Stimulated activated naive CD8-positive, alpha-beta T cell treated with anti-CD3 and anti-CD28 coated beads, Interleukin-15, Interleukin-2, amounts not matched to agents 100 ng/mL and 50 ng/mL, for 24 hours (primary cell): ENCODE measurements around the gene SHROOM1.

Experiments
- H3K27ac Mint-ChIP-seq: one replicate; pipeline ENCODE4 v1.8.0; 2021; ENCODE audit warnings: mild to moderate bottlenecking, mixed read lengths
- H3K27me3 Mint-ChIP-seq: one replicate; pipeline ENCODE4 v1.8.0; 2021; ENCODE audit warnings: mixed read lengths
- H3K36me3 Mint-ChIP-seq: one replicate; pipeline ENCODE4 v1.8.0; 2021; ENCODE audit warnings: low read depth, mixed read lengths
- H3K4me1 Mint-ChIP-seq: one replicate; pipeline ENCODE4 v1.8.0; 2021; ENCODE audit warnings: low read depth, mixed read lengths
- H3K4me3 Mint-ChIP-seq: one replicate; pipeline ENCODE4 v1.8.0; 2021; ENCODE audit warnings: mild to moderate bottlenecking, mixed read lengths
- H3K9me3 Mint-ChIP-seq: one replicate; pipeline ENCODE4 v1.8.0; 2021; ENCODE audit warnings: mixed read lengths

Gene SHROOM1

GRCh38 chr5:132788990-132789886 lies 41.2 kb downstream of the SHROOM1 start:
- Mint-ChIP-seq H3K27ac (no peak overlapping the region), H3K4me3 (no peak overlapping the region), H3K27me3 (peaks cover 45% of the 10 kb centered on the region), H3K36me3 (no peaks in the 10 kb centered on the region), H3K4me1 (no peaks in the 10 kb centered on the region), H3K9me3 (no peaks in the 10 kb centered on the region)

- peaks cover 41% of the 10 kb centered on the region for H3K27me3 Mint-ChIP-seq
- H3K4me3 Mint-ChIP-seq = no peak overlapping the region
- no peaks in the 10 kb centered on the region for H3K36me3 Mint-ChIP-seq
- no peaks in the 10 kb centered on the region for H3K4me1 Mint-ChIP-seq
- no peaks in the 10 kb centered on the region for H3K9me3 Mint-ChIP-seq
- H3K27ac Mint-ChIP-seq = no peak overlapping the region
These were observed 41.9 kb downstream of the SHROOM1 start for GRCh38 chr5:132788508-132788907.

- H3K9me3 Mint-ChIP-seq = no peaks in the 10 kb centered on the region
- H3K36me3 Mint-ChIP-seq = no peaks in the 10 kb centered on the region
- no peak overlapping the region for H3K27ac Mint-ChIP-seq
- peaks cover 34% of the 10 kb centered on the region for H3K27me3 Mint-ChIP-seq
- H3K4me3 Mint-ChIP-seq = no peak overlapping the region
- H3K4me1 Mint-ChIP-seq = no peaks in the 10 kb centered on the region
These were observed 43.4 kb downstream of the SHROOM1 start for GRCh38 chr5:132787076-132787475.

GRCh38 chr5:132785864-132786263 lies 44.6 kb downstream of the SHROOM1 start:
- H3K4me1 Mint-ChIP-seq = peaks cover under 1% of the 10 kb centered on the region
- no peak overlapping the region for H3K4me3 Mint-ChIP-seq
- no peaks in the 10 kb centered on the region for H3K9me3 Mint-ChIP-seq
- peaks cover 41% of the 10 kb centered on the region for H3K27me3 Mint-ChIP-seq
- no peak overlapping the region for H3K27ac Mint-ChIP-seq
- no peaks in the 10 kb centered on the region for H3K36me3 Mint-ChIP-seq

- H3K4me1 Mint-ChIP-seq = peaks cover 5% of the 10 kb centered on the region
- H3K27ac Mint-ChIP-seq = no peak overlapping the region
- H3K36me3 Mint-ChIP-seq = no peaks in the 10 kb centered on the region
- H3K4me3 Mint-ChIP-seq = no peak overlapping the region
- peaks cover 43% of the 10 kb centered on the region for H3K27me3 Mint-ChIP-seq
- H3K9me3 Mint-ChIP-seq = no peaks in the 10 kb centered on the region
These were observed 45.1 kb downstream of the SHROOM1 start for GRCh38 chr5:132785365-132785764.

- Mint-ChIP-seq H3K36me3 (no peaks in the 10 kb centered on the region), H3K27me3 (peaks cover 61% of the 10 kb centered on the region), H3K9me3 (no peaks in the 10 kb centered on the region), H3K4me3 (no peak overlapping the region), H3K27ac (no peak overlapping the region), H3K4me1 (peaks cover 12% of the 10 kb centered on the region)
These were observed 48.3 kb downstream of the SHROOM1 start for GRCh38 chr5:132782101-132782500.

- Mint-ChIP-seq H3K4me3 (no peak overlapping the region), H3K27me3 (peaks cover 57% of the 10 kb centered on the region), H3K4me1 (peaks cover 12% of the 10 kb centered on the region), H3K9me3 (no peaks in the 10 kb centered on the region), H3K27ac (no peak overlapping the region), H3K36me3 (no peaks in the 10 kb centered on the region)
These were observed 49.4 kb downstream of the SHROOM1 start for GRCh38 chr5:132781029-132781428.

- Mint-ChIP-seq H3K36me3 (no peaks in the 10 kb centered on the region), H3K27ac (no peak overlapping the region), H3K9me3 (no peaks in the 10 kb centered on the region), H3K4me3 (no peak overlapping the region), H3K27me3 (peaks cover 54% of the 10 kb centered on the region), H3K4me1 (peaks cover 12% of the 10 kb centered on the region)
These were observed 49.9 kb downstream of the SHROOM1 start for GRCh38 chr5:132780577-132780976.

GRCh38 chr5:132779961-132780360 lies 50.5 kb downstream of the SHROOM1 start:
- Mint-ChIP-seq H3K4me3 (no peak overlapping the region), H3K36me3 (no peaks in the 10 kb centered on the region), H3K9me3 (no peaks in the 10 kb centered on the region), H3K27ac (no peak overlapping the region), H3K27me3 (peaks cover 52% of the 10 kb centered on the region), H3K4me1 (peaks cover 12% of the 10 kb centered on the region)

GRCh38 chr5:132778856-132779255 lies 51.6 kb downstream of the SHROOM1 start:
- Mint-ChIP-seq H3K4me1 (peaks cover 12% of the 10 kb centered on the region), H3K36me3 (no peaks in the 10 kb centered on the region), H3K4me3 (no peak overlapping the region), H3K27me3 (peaks cover 51% of the 10 kb centered on the region), H3K9me3 (no peaks in the 10 kb centered on the region), H3K27ac (no peak overlapping the region)

- H3K4me3 Mint-ChIP-seq = peak overlapping the region; percentile 64
- peaks cover 51% of the 10 kb centered on the region for H3K27me3 Mint-ChIP-seq
- H3K27ac Mint-ChIP-seq = peak overlapping the region; percentile 72
- H3K9me3 Mint-ChIP-seq = no peaks in the 10 kb centered on the region
- H3K4me1 Mint-ChIP-seq = peaks cover 12% of the 10 kb centered on the region
- H3K36me3 Mint-ChIP-seq = no peaks in the 10 kb centered on the region
These were observed 52.3 kb downstream of the SHROOM1 start for GRCh38 chr5:132778129-132778528.

GRCh38 chr5:132777209-132778069 lies 53.0 kb downstream of the SHROOM1 start, which contains the start of gene SEPTIN8:
TSS of gene SEPTIN8 (minus strand) at chr5:132777239. CDS start at chr5:132777137, 102 bp downstream.
- peaks cover 50% of the 10 kb centered on the region for H3K27me3 Mint-ChIP-seq
- H3K4me3 Mint-ChIP-seq = peak within 1 kb of the TSS; percentile 64
- no peaks in the 10 kb centered on the region for H3K9me3 Mint-ChIP-seq
- peaks cover 12% of the 10 kb centered on the region for H3K4me1 Mint-ChIP-seq
- H3K27ac Mint-ChIP-seq = peak within 1 kb of the TSS; percentile 72
- no peaks in the 10 kb centered on the region for H3K36me3 Mint-ChIP-seq

GRCh38 chr5:132776938-132777208 lies 53.6 kb downstream of the SHROOM1 start:
- Mint-ChIP-seq H3K27ac (no peak overlapping the region), H3K9me3 (no peaks in the 10 kb centered on the region), H3K4me1 (peaks cover 12% of the 10 kb centered on the region), H3K4me3 (no peak overlapping the region), H3K36me3 (no peaks in the 10 kb centered on the region), H3K27me3 (peaks cover 45% of the 10 kb centered on the region)

GRCh38 chr5:132776131-132776937 lies 54.1 kb downstream of the SHROOM1 start:
- Mint-ChIP-seq H3K9me3 (no peaks in the 10 kb centered on the region), H3K27me3 (peaks cover 39% of the 10 kb centered on the region), H3K4me3 (peak overlapping the region; percentile 60), H3K4me1 (peaks cover 12% of the 10 kb centered on the region), H3K36me3 (no peaks in the 10 kb centered on the region), H3K27ac (no peak overlapping the region)
